RWPE1 (cell line): ENCODE data around the gene GUCD1.
A peak's percentile ranks its signal among the peaks of the same experiment; 100 is the strongest.

Experiments used
- CTCF ChIA-PET: fragments of 350-600 bp; sonication (Branson Sonifier 250); formaldehyde crosslinking; extraction: SDS; loops from one replicate; lab custom pipeline; 2021; lab: Yijun Ruan, JAX
- POLR2A ChIA-PET: fragments of 400-600 bp; formaldehyde crosslinking; extraction: SDS; loops from one replicate; lab custom pipeline; 2020; ENCODE audit warnings: antibody characterized with exemption; ENCODE audit not compliant: low non-redundant PET; lab: Yijun Ruan, JAX
- DNase-seq: peaks from one replicate; pipeline ENCODE4 v3.0.0; 2012; ENCODE audit warnings: low spot score
- H3K27ac ChIP-seq: fragments of 450-650 bp; 2 replicates; pipeline ENCODE4 v1.5.1; 2017
- TF ChIP-seq, protein P1 (sequence below): fragments of 450-650 bp; conservative IDR thresholded peaks from 2 replicates; pipeline ENCODE4 v1.5.1; 2017; ENCODE audit warnings: low read depth, mild to moderate bottlenecking

Gene GUCD1

GRCh38 chr22:24592058-24592850 is 37.3 kb upstream of the GUCD1 start:
- DNase-seq: peak; percentile 10
- ChIA-PET POLR2A (no interaction called here), CTCF (interaction anchor here (0.6 kb wide), 1 partner anchor 169 kb away, joined by 3 read pairs; no protein-coding TSS in a partner anchor)
- peak overlapping the region; percentile 76 for H3K27ac ChIP-seq
- TF ChIP-seq, protein P1, sequence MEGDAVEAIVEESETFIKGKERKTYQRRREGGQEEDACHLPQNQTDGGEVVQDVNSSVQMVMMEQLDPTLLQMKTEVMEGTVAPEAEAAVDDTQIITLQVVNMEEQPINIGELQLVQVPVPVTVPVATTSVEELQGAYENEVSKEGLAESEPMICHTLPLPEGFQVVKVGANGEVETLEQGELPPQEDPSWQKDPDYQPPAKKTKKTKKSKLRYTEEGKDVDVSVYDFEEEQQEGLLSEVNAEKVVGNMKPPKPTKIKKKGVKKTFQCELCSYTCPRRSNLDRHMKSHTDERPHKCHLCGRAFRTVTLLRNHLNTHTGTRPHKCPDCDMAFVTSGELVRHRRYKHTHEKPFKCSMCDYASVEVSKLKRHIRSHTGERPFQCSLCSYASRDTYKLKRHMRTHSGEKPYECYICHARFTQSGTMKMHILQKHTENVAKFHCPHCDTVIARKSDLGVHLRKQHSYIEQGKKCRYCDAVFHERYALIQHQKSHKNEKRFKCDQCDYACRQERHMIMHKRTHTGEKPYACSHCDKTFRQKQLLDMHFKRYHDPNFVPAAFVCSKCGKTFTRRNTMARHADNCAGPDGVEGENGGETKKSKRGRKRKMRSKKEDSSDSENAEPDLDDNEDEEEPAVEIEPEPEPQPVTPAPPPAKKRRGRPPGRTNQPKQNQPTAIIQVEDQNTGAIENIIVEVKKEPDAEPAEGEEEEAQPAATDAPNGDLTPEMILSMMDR: no peak

DNA sequence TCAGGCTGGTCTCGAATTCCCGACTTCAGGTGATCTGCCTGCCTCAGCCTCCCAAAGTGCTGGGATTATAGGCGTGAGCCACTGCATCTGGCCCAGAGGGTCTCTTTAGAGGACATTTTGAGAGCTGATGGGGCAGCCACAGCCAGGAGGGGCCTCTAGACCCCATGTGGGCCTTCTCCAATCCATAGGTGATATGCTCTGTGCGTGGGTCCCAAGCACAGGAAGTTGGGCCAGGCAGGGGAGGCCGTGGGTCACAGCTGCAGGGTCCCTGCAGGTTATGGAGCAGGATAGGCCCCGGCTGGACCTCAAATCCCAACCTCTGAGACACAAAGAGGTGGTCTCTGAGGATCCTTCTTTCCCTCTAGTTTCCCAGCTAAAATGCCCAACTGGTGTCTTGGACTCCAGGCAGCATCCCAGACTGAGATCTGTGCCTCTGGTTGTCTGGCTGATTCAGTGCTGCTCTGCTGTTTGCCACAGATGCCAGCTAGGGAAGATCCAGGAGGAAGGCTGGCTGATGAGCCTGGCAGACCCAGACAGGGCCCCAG is 36.4 kb upstream of the GUCD1 start:
- H3K27ac ChIP-seq: peak overlapping the region; percentile 76
- no peak for DNase-seq
- ChIA-PET POLR2A (no interaction called here), CTCF (interaction anchor here (0.6 kb wide), 1 partner anchor 1068 kb away, joined by 4 read pairs; no protein-coding TSS in a partner anchor)
- TF ChIP-seq, protein P1: no peak

DNA sequence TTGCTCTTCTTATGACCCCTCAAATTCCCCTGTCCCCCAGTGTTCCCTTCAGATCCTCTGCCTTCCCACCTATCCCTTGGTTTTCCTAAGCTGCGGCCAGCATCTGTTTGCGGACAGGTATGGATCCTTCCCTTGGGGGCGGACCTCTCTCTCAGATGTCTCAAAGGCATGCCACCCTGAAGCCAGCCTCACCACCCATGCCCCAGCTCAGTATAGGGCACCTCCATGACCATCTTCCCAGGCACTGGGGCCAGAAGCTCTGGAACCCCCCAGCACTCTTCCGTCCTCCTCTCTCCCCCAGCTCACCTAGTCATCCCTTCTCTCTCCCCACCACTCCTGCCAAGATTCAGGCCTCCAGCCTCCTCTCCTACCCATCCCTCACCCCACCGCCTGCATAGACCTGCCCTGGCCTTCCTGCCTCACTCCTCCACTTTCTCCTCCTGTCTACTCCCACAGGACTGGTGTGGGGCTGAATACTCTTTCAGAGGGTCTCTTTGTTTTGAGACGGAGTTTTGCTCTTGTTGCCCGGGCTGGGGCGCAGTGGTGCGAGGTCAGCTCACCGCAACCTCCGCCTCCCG is 35.7 kb upstream of the GUCD1 start:
- H3K27ac ChIP-seq: peak overlapping the region; percentile 76
- CTCF ChIA-PET: interaction anchor here (0.6 kb wide), 1 partner anchor 1067 kb away, joined by 4 read pairs; no protein-coding TSS in a partner anchor
- TF ChIP-seq, protein P1: no peak
- DNase-seq: no peak
- POLR2A ChIA-PET: no interaction called here

DNA sequence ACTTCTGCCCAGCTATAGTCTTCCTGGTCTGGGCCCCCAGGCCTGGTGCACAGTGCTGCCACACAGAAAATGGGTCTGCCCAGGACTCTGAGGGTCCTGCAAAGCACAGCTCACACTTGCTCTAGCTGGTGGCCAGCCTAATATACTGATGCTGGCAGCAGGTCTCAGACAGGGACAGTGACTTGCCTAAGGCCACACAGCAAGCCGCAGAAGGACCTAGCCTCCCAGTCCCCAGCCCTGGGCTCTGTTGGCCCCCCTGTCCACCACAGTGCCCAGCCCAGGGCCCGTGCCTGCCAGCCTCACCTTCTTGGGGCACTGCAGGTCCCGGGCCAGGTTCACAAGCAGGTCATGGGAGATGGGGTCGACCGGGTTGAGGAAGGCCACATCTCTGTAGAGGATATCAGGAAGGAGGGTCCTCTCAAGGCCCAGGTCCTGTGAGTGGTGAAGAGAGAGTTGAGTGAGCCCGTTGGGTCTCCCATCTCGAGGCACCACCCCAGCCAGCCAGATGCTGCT is 34.6 kb upstream of the GUCD1 start:
- TF ChIP-seq, protein P1: no peak
- CTCF ChIA-PET: interaction anchor here (0.7 kb wide), 1 partner anchor 461 kb away, joined by 3 read pairs; no protein-coding TSS in a partner anchor
- POLR2A ChIA-PET: no interaction called here
- DNase-seq: no peak
- no peak overlapping the region for H3K27ac ChIP-seq

DNA sequence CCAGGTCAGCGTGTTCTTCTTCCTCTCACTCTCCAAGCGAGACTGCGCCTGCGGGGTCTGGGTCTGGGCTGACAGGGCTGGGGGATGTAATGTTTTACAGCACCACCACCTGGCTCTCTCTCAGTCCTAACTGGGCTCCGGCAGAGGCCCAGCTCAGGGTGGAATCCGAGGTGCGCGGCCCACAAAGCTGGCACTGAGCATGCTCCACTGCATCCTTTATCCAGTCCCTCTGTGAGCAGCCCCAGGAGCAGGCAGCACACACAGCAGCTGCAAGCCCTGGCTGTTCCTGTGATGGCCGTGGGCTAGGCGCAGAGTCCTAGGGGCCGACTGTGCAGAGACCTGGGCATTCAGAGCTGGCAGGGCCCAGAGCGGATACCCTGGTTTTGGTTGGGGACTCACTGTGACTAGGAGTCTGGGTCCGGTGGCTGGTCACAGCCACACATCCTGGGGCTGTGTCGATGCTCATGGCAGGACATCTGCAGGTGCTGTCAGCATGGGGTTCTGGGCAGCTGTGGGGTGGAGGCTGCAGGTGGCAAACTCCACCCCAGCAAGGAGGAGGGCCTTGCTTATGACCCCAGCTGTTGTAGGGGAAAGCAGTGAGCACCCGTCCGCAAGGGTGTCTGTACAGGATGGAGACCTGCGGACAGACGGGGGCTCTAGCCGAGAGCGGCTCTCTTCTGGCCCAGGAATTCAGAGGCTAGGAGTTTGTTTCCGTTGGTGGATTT is 34.0 kb upstream of the GUCD1 start:
- CTCF ChIA-PET: interaction anchor here (0.7 kb wide), 1 partner anchor 462 kb away, joined by 3 read pairs; no protein-coding TSS in a partner anchor
- no peak for DNase-seq
- peak overlapping the region; percentile 15; the same call in 1 of the 2 replicates for H3K27ac ChIP-seq
- POLR2A ChIA-PET: no interaction called here
- TF ChIP-seq, protein P1: no peak

DNA sequence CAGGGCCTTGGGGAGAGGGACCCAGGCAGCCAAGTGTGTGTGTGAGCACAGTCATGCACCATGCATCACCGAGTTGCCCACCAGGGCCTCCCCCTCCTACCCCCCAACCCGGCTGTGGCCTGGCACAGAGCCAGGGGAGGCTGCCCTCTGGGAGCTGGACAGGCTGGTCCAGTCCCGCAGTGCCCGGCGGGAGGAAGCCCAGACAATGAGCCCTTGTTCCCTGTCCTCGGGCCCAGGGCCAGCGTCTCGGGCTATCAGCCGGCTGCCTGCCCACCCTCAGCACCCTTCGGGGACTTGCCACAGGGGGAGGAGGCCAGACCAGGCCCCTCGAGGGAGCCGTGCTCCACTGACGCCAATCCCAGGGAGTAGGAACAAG is 33.4 kb upstream of the GUCD1 start:
- TF ChIP-seq, protein P1: no peak
- POLR2A ChIA-PET: no interaction called here
- peak overlapping the region; percentile 15; the same call in 1 of the 2 replicates for H3K27ac ChIP-seq
- no peak for DNase-seq
- CTCF ChIA-PET: no interaction called here
